A549 (cell line): ENCODE results near the gene PTPN1.

Experiments used
- CEBPB ChIP-seq, 2 experiments: fragments of >200 bp in 1 of 2; sonication (Bioruptor Twin) in 1 of 2; formaldehyde crosslinking in 1 of 2; IDR thresholded peaks; 2 replicates each; pipeline ENCODE4 v1.6.1; 2012 to 2016
- JUNB ChIP-seq: fragments of >200 bp; sonication (Bioruptor Twin); formaldehyde crosslinking; IDR thresholded peaks from 2 replicates; pipeline ENCODE4 v1.6.1; 2016
- KDM5A ChIP-seq: fragments of 200-600 bp; sonication (generic); IDR thresholded peaks from 2 replicates; pipeline ENCODE4 v1.6.1; 2016; ENCODE audit warnings: antibody characterized with exemption, mild to moderate bottlenecking
- MAFK ChIP-seq: fragments of 450-650 bp; IDR thresholded peaks from 2 replicates; pipeline ENCODE4 v1.6.1; 2014; ENCODE audit not compliant: partially characterized antibody
- SREBF2 ChIP-seq: fragments of 450-650 bp; IDR thresholded peaks from 2 replicates; pipeline ENCODE4 v1.6.1; 2014; ENCODE audit warnings: mild to moderate bottlenecking, moderate library complexity
- TFCP2L1 ChIP-seq: fragments of 250-450 bp; sonication (Bioruptor Pico); IDR thresholded peaks from 2 replicates; pipeline ENCODE4 v1.5.0; 2021; ENCODE audit warnings: mild to moderate bottlenecking
- TF ChIP-seq, protein P1 (sequence below): fragments of >200 bp; sonication (Bioruptor Twin); formaldehyde crosslinking; IDR thresholded peaks from 3 replicates; pipeline ENCODE4 v1.5.1; 2016
- TF ChIP-seq, protein P2 (sequence below): fragments of 150-350 bp; IDR thresholded peaks from 2 replicates; pipeline ENCODE4 v1.6.1; 2014; ENCODE audit warnings: low read depth, mild to moderate bottlenecking, low read length

DNA sequence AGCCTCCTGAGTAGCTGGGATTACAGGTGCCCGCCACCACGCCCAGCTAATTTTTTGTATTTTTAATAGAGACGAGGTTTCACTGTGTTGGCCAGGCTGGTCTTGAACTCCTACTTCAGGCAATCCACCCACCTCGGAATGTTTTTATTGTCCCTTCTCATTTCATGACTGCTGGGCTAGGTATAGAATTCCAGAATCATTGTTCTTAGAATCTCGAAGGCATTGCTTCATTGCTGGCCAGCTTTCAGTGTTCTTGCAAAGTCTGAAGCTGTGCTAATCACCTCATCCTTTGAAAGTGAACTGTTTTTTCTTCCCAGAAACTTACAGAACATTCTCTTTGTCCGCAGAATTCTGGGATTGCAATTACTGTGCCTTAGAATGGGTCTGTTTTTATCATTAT, 49.0 kb downstream of the PTPN1 start:
- TF ChIP-seq, protein P1, sequence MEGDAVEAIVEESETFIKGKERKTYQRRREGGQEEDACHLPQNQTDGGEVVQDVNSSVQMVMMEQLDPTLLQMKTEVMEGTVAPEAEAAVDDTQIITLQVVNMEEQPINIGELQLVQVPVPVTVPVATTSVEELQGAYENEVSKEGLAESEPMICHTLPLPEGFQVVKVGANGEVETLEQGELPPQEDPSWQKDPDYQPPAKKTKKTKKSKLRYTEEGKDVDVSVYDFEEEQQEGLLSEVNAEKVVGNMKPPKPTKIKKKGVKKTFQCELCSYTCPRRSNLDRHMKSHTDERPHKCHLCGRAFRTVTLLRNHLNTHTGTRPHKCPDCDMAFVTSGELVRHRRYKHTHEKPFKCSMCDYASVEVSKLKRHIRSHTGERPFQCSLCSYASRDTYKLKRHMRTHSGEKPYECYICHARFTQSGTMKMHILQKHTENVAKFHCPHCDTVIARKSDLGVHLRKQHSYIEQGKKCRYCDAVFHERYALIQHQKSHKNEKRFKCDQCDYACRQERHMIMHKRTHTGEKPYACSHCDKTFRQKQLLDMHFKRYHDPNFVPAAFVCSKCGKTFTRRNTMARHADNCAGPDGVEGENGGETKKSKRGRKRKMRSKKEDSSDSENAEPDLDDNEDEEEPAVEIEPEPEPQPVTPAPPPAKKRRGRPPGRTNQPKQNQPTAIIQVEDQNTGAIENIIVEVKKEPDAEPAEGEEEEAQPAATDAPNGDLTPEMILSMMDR, result no peak
- TF ChIP-seq TFCP2L1 (CRISPR knock-in tag), result no peak
- no peak for TF ChIP-seq JUNB
- no peak for TF ChIP-seq MAFK
- no peak for TF ChIP-seq KDM5A
- no peak for TF ChIP-seq SREBF2
- TF ChIP-seq, protein P2, sequence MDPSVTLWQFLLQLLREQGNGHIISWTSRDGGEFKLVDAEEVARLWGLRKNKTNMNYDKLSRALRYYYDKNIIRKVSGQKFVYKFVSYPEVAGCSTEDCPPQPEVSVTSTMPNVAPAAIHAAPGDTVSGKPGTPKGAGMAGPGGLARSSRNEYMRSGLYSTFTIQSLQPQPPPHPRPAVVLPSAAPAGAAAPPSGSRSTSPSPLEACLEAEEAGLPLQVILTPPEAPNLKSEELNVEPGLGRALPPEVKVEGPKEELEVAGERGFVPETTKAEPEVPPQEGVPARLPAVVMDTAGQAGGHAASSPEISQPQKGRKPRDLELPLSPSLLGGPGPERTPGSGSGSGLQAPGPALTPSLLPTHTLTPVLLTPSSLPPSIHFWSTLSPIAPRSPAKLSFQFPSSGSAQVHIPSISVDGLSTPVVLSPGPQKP, result no peak
- no peak for TF ChIP-seq CEBPB (IDR thresholded peaks at IDR 0.05)
